WTC11 (cell line): ENCODE results near the gene OAS2. TPM values are rescaled to one million over a fixed set of nuclear protein-coding genes. Genes with fewer than 3 reads are reported as not detected.
A peak's percentile ranks its signal among the peaks of the same experiment; 100 is the strongest.

Experiments used
- ATAC-seq: fragments of 200-7000 bp; cut with Tn5 transposase; 2 replicates; pipeline ENCODE4 v1.10.0; 2021; ENCODE audit warnings: mild to moderate bottlenecking, moderate library complexity
- CTCF ChIA-PET: fragments of 300-600 bp; sonication (Branson Sonifier 250); formaldehyde crosslinking; loops from one replicate; lab custom pipeline; 2021; ENCODE audit warnings: antibody characterized with exemption; lab: Charles Lee
- POLR2A ChIA-PET: fragments of 350-600 bp; sonication (Branson Sonifier 250); formaldehyde crosslinking; loops from one replicate; lab custom pipeline; 2021; ENCODE audit warnings: antibody characterized with exemption; lab: Charles Lee
- DNase-seq: peaks from one replicate; pipeline ENCODE4 v3.0.0; 2021; ENCODE audit warnings: low spot score
- H3K27ac Mint-ChIP-seq: 2 replicates; pipeline ENCODE4 v1.8.0; 2021; ENCODE audit warnings: mixed read lengths
- H3K27me3 Mint-ChIP-seq: 2 replicates; pipeline ENCODE4 v1.8.0; 2021; ENCODE audit warnings: low read depth, mild to moderate bottlenecking, moderate library complexity, mixed read lengths
- H3K36me3 Mint-ChIP-seq: 2 replicates; pipeline ENCODE4 v1.8.0; 2021; ENCODE audit warnings: mixed read lengths
- H3K4me1 Mint-ChIP-seq: 2 replicates; pipeline ENCODE4 v1.8.0; 2022; ENCODE audit warnings: mixed read lengths
- H3K4me3 Mint-ChIP-seq: 2 replicates; pipeline ENCODE4 v1.8.0; 2021; ENCODE audit warnings: mild to moderate bottlenecking, moderate library complexity, mixed read lengths
- H3K9me3 Mint-ChIP-seq: 2 replicates; pipeline ENCODE4 v1.8.0; 2021; ENCODE audit warnings: mixed read lengths
- ATF1 ChIP-seq: sonication (generic); formaldehyde crosslinking; IDR thresholded peaks from 2 replicates; pipeline ENCODE4 v1.8.1; 2023; ENCODE audit warnings: mild to moderate bottlenecking, moderate library complexity, missing genetic modification reagents
- FOXP1 ChIP-seq: sonication (generic); formaldehyde crosslinking; IDR thresholded peaks from 2 replicates; pipeline ENCODE4 v1.8.0; 2022; ENCODE audit warnings: missing genetic modification reagents, mild to moderate bottlenecking, moderate library complexity, borderline replicate concordance
- JUN ChIP-seq: sonication (generic); formaldehyde crosslinking; IDR thresholded peaks from 2 replicates; pipeline ENCODE4 v1.8.0; 2023; ENCODE audit warnings: mild to moderate bottlenecking, missing genetic modification reagents
- MYBL2 ChIP-seq: sonication (generic); formaldehyde crosslinking; IDR thresholded peaks from 2 replicates; pipeline ENCODE4 v1.8.1; 2023; ENCODE audit warnings: mild to moderate bottlenecking, moderate library complexity, missing genetic modification reagents
- NFE2L1 ChIP-seq: sonication (generic); formaldehyde crosslinking; IDR thresholded peaks from 2 replicates; pipeline ENCODE4 v1.8.1; 2023; ENCODE audit warnings: missing genetic modification reagents
- PRRX2 ChIP-seq: fragments of 250-450 bp; sonication (Bioruptor Pico); IDR thresholded peaks from 2 replicates; pipeline ENCODE4 v1.8.0; 2021; ENCODE audit warnings: mild to moderate bottlenecking
- RELA ChIP-seq: sonication (generic); formaldehyde crosslinking; IDR thresholded peaks from 2 replicates; pipeline ENCODE4 v1.8.1; 2022; ENCODE audit warnings: missing genetic modification reagents, mild to moderate bottlenecking, borderline replicate concordance
- TEAD4 ChIP-seq: sonication (generic); formaldehyde crosslinking; IDR thresholded peaks from 2 replicates; pipeline ENCODE4 v1.8.0; 2022; ENCODE audit warnings: mild to moderate bottlenecking, missing genetic modification reagents
- ZNF317 ChIP-seq: sonication (generic); formaldehyde crosslinking; IDR thresholded peaks from 2 replicates; pipeline ENCODE4 v1.8.1; 2023; ENCODE audit warnings: low read depth, mild to moderate bottlenecking, moderate library complexity, missing genetic modification reagents, borderline replicate concordance
- ZNF671 ChIP-seq: fragments of 250-450 bp; sonication (Bioruptor Pico); IDR thresholded peaks from 2 replicates; pipeline ENCODE4 v1.8.0; 2021; ENCODE audit warnings: mild to moderate bottlenecking
- total RNA-seq: library from RNA; stranded (reverse); gene quantifications from 3 replicates; pipeline ENCODE4 v1.2.3, GENCODE V29; 2021
- TF ChIP-seq, protein P1 (sequence below): sonication (generic); formaldehyde crosslinking; IDR thresholded peaks from 2 replicates; pipeline ENCODE4 v1.8.0; 2023; ENCODE audit warnings: mild to moderate bottlenecking, missing genetic modification reagents
- TF ChIP-seq, protein P2 (sequence below): fragments of 250-450 bp; sonication (Bioruptor Pico); IDR thresholded peaks from 2 replicates; pipeline ENCODE4 v1.9.0; 2021; ENCODE audit warnings: moderate library complexity, mild to moderate bottlenecking, inconsistent platforms, borderline replicate concordance
- TF ChIP-seq, protein P3 (sequence below): sonication (generic); formaldehyde crosslinking; IDR thresholded peaks from 2 replicates; pipeline ENCODE4 v1.8.1; 2022; ENCODE audit warnings: mild to moderate bottlenecking, moderate library complexity, missing genetic modification reagents
- TF ChIP-seq, protein P4 (sequence below): sonication (generic); formaldehyde crosslinking; IDR thresholded peaks from 2 replicates; pipeline ENCODE4 v1.8.1; 2023; ENCODE audit warnings: mild to moderate bottlenecking, missing genetic modification reagents
- TF ChIP-seq, protein P5 (sequence below): sonication (generic); formaldehyde crosslinking; IDR thresholded peaks from 2 replicates; pipeline ENCODE4 v1.8.1; 2023; ENCODE audit warnings: mild to moderate bottlenecking, missing genetic modification reagents
- TF ChIP-seq, protein P6 (sequence below): sonication (generic); formaldehyde crosslinking; IDR thresholded peaks from 2 replicates; pipeline ENCODE4 v1.8.1; 2022; ENCODE audit warnings: missing genetic modification reagents, borderline replicate concordance
- TF ChIP-seq, protein P7 (sequence below): sonication (generic); formaldehyde crosslinking; IDR thresholded peaks from 2 replicates; pipeline ENCODE4 v1.8.1; 2022; ENCODE audit warnings: low read depth, missing genetic modification reagents, borderline replicate concordance
- TF ChIP-seq, protein P8 (sequence below): sonication (generic); formaldehyde crosslinking; IDR thresholded peaks from 2 replicates; pipeline ENCODE4 v1.8.0; 2022; ENCODE audit warnings: mild to moderate bottlenecking, missing genetic modification reagents

OAS2 gene
- total RNA-seq, 1 experiment from 2014 or later, result 0.28 TPM

DNA sequence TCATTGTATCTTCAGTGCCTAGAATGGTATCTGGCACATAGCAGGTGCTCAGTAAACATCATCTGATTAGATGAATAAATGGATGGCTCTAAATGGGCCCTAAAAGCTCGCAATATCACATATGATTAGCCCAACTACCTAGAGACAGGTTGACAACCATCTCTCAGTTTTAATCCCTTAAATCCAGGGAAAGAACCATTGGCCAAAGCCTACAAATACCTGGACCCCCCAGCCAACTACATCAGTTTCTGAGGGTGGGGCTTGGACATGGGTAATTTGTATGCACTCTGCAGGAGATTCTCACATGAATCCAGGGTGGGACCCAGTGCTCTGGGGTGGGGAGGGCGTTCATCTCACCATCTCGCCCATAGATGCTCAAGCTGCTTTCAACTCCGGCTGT, 73.4 kb downstream of the OAS2 start:
- Mint-ChIP-seq H3K36me3 (no peaks in the 10 kb centered on the region), H3K4me1 (peaks cover 3% of the 10 kb centered on the region; the same call in 1 of the 2 replicates), H3K4me3 (no peak overlapping the region), H3K27ac (no peak overlapping the region), H3K9me3 (no peaks in the 10 kb centered on the region), H3K27me3 (peaks cover 47% of the 10 kb centered on the region)
- no peak for DNase-seq
- ChIA-PET POLR2A (no interaction called here), CTCF (interaction anchor here (1.0 to 1.7 kb wide), 2 partner anchors 41 to 42 kb away, joined by 5 read pairs; no protein-coding TSS in a partner anchor)
- no peak for ATAC-seq
- no peak for TF ChIP-seq NFE2L1

DNA sequence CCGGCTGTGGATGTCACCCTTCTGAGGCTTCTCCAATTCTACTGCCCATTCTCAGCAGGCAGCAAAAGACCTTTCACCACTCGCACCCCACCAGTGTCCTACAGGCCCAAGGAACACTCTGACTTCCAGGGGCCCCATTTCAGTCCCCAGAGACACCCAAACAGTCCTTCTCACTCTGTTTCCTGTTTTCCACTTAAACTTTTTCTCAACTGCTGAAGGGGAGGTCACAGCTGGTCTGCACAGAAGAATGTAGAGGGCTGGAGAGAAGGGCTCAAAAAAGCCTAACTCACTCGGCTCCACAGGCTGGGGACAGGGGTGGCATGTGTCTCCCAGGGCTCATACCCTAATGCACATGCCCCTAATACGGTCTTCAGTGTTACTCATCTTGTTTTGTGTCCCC, 74.0 kb downstream of the OAS2 start:
- CTCF ChIA-PET, result interaction anchor here (1.7 kb wide), 1 partner anchor 41 kb away, joined by 5 read pairs; no protein-coding TSS in a partner anchor
- Mint-ChIP-seq H3K27me3 (peaks cover 47% of the 10 kb centered on the region), H3K36me3 (no peaks in the 10 kb centered on the region), H3K27ac (no peak overlapping the region), H3K9me3 (no peaks in the 10 kb centered on the region), H3K4me3 (no peak overlapping the region), H3K4me1 (peaks cover 3% of the 10 kb centered on the region; the same call in 1 of the 2 replicates)
- DNase-seq (no peak), ATAC-seq (no peak)
- TF ChIP-seq, protein P1, sequence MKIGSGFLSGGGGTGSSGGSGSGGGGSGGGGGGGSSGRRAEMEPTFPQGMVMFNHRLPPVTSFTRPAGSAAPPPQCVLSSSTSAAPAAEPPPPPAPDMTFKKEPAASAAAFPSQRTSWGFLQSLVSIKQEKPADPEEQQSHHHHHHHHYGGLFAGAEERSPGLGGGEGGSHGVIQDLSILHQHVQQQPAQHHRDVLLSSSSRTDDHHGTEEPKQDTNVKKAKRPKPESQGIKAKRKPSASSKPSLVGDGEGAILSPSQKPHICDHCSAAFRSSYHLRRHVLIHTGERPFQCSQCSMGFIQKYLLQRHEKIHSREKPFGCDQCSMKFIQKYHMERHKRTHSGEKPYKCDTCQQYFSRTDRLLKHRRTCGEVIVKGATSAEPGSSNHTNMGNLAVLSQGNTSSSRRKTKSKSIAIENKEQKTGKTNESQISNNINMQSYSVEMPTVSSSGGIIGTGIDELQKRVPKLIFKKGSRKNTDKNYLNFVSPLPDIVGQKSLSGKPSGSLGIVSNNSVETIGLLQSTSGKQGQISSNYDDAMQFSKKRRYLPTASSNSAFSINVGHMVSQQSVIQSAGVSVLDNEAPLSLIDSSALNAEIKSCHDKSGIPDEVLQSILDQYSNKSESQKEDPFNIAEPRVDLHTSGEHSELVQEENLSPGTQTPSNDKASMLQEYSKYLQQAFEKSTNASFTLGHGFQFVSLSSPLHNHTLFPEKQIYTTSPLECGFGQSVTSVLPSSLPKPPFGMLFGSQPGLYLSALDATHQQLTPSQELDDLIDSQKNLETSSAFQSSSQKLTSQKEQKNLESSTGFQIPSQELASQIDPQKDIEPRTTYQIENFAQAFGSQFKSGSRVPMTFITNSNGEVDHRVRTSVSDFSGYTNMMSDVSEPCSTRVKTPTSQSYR, result no peak
- TF ChIP-seq JUN, result no peak
- TF ChIP-seq, protein P2, sequence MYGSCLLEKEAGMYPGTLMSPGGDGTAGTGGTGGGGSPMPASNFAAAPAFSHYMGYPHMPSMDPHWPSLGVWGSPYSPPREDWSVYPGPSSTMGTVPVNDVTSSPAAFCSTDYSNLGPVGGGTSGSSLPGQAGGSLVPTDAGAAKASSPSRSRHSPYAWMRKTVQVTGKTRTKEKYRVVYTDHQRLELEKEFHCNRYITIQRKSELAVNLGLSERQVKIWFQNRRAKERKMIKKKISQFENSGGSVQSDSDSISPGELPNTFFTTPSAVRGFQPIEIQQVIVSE (CRISPR knock-in tag), result no peak
- TF ChIP-seq PRRX2 (CRISPR knock-in tag), result no peak
- TF ChIP-seq, protein P3, sequence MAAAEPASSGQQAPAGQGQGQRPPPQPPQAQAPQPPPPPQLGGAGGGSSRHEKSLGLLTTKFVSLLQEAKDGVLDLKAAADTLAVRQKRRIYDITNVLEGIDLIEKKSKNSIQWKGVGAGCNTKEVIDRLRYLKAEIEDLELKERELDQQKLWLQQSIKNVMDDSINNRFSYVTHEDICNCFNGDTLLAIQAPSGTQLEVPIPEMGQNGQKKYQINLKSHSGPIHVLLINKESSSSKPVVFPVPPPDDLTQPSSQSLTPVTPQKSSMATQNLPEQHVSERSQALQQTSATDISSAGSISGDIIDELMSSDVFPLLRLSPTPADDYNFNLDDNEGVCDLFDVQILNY, result no peak
- POLR2A ChIA-PET, result no interaction called here

DNA sequence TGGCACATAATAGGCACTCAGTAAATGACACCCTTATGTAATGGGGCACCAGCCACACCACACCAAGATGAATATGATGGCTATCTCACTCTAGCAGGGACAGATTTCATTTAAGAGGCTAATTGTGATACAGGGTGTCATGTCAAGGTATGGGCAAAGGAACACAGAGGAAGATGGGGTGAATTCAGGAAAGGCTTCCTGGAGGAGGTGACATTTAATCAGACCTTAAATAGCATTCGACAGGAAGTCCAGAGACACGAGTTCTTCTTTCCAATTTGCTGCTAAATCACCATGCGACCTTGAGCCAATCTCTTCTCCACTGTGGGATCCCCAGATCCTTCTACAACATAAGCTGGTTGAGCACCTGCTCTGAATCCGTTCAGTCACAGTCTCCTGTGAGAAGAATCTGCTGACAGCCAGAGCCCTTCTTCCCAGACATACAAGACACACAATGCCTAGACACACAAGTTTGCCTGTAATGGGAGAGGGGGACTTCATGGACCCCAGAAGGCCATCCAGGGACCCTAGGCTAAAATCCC, 76.7 kb downstream of the OAS2 start:
- Mint-ChIP-seq H3K9me3 (no peaks in the 10 kb centered on the region), H3K27me3 (peaks cover 50% of the 10 kb centered on the region), H3K36me3 (no peaks in the 10 kb centered on the region), H3K27ac (no peak overlapping the region), H3K4me3 (peak overlapping the region; percentile 38), H3K4me1 (peaks cover 4% of the 10 kb centered on the region; the same call in 1 of the 2 replicates)
- DNase-seq (no peak), ATAC-seq (no peak)
- ChIA-PET POLR2A (no interaction called here), CTCF (interaction anchor here (1.0 kb wide), 1 partner anchor 42 kb away, joined by 3 read pairs; no protein-coding TSS in a partner anchor)
- TF ChIP-seq, protein P4, sequence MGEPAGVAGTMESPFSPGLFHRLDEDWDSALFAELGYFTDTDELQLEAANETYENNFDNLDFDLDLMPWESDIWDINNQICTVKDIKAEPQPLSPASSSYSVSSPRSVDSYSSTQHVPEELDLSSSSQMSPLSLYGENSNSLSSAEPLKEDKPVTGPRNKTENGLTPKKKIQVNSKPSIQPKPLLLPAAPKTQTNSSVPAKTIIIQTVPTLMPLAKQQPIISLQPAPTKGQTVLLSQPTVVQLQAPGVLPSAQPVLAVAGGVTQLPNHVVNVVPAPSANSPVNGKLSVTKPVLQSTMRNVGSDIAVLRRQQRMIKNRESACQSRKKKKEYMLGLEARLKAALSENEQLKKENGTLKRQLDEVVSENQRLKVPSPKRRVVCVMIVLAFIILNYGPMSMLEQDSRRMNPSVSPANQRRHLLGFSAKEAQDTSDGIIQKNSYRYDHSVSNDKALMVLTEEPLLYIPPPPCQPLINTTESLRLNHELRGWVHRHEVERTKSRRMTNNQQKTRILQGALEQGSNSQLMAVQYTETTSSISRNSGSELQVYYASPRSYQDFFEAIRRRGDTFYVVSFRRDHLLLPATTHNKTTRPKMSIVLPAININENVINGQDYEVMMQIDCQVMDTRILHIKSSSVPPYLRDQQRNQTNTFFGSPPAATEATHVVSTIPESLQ (CRISPR knock-in tag), result no peak
- TF ChIP-seq, protein P5, sequence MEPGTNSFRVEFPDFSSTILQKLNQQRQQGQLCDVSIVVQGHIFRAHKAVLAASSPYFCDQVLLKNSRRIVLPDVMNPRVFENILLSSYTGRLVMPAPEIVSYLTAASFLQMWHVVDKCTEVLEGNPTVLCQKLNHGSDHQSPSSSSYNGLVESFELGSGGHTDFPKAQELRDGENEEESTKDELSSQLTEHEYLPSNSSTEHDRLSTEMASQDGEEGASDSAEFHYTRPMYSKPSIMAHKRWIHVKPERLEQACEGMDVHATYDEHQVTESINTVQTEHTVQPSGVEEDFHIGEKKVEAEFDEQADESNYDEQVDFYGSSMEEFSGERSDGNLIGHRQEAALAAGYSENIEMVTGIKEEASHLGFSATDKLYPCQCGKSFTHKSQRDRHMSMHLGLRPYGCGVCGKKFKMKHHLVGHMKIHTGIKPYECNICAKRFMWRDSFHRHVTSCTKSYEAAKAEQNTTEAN (CRISPR knock-in tag), result no peak
- TF ChIP-seq NFE2L1, result no peak
- TF ChIP-seq, protein P6, sequence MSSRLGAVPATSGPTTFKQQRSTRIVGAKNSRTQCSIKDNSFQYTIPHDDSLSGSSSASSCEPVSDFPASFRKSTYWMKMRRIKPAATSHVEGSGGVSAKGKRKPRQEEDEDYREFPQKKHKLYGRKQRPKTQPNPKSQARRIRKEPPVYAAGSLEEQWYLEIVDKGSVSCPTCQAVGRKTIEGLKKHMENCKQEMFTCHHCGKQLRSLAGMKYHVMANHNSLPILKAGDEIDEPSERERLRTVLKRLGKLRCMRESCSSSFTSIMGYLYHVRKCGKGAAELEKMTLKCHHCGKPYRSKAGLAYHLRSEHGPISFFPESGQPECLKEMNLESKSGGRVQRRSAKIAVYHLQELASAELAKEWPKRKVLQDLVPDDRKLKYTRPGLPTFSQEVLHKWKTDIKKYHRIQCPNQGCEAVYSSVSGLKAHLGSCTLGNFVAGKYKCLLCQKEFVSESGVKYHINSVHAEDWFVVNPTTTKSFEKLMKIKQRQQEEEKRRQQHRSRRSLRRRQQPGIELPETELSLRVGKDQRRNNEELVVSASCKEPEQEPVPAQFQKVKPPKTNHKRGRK (CRISPR knock-in tag), result no peak
- no peak for TF ChIP-seq JUN
- TF ChIP-seq RELA (CRISPR knock-in tag), result no peak
- no peak for TF ChIP-seq ATF1 (CRISPR knock-in tag)
- TF ChIP-seq MYBL2 (CRISPR knock-in tag), result no peak
- TF ChIP-seq, protein P7, sequence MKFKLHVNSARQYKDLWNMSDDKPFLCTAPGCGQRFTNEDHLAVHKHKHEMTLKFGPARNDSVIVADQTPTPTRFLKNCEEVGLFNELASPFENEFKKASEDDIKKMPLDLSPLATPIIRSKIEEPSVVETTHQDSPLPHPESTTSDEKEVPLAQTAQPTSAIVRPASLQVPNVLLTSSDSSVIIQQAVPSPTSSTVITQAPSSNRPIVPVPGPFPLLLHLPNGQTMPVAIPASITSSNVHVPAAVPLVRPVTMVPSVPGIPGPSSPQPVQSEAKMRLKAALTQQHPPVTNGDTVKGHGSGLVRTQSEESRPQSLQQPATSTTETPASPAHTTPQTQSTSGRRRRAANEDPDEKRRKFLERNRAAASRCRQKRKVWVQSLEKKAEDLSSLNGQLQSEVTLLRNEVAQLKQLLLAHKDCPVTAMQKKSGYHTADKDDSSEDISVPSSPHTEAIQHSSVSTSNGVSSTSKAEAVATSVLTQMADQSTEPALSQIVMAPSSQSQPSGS (CRISPR knock-in tag), result no peak
- TF ChIP-seq, protein P8, sequence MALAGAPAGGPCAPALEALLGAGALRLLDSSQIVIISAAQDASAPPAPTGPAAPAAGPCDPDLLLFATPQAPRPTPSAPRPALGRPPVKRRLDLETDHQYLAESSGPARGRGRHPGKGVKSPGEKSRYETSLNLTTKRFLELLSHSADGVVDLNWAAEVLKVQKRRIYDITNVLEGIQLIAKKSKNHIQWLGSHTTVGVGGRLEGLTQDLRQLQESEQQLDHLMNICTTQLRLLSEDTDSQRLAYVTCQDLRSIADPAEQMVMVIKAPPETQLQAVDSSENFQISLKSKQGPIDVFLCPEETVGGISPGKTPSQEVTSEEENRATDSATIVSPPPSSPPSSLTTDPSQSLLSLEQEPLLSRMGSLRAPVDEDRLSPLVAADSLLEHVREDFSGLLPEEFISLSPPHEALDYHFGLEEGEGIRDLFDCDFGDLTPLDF (CRISPR knock-in tag), result no peak
- no peak for TF ChIP-seq TEAD4 (CRISPR knock-in tag)
- TF ChIP-seq ZNF671 (CRISPR knock-in tag), result no peak
- no peak for TF ChIP-seq ZNF317 (CRISPR knock-in tag)
- TF ChIP-seq FOXP1, result no peak
